K562 (cell line): Measurements from ENCODE around the gene LRP4. TPM values are rescaled to one million over a fixed set of nuclear protein-coding genes. Genes with fewer than 3 reads are reported as not detected.

Source experiments
- CREB1 ChIP-seq, 2 experiments: sonication (generic) in 1 of 2; formaldehyde crosslinking in 1 of 2; IDR thresholded peaks; 2 replicates each; pipeline versions ENCODE4 v1.6.1 to v1.8.0; 2012 to 2022; ENCODE audit warnings: inconsistent platforms in 1 of 2, mild to moderate bottlenecking in 1 of 2, missing genetic modification reagents in 1 of 2, moderate library complexity in 1 of 2
- CREB3L1 ChIP-seq: fragments of 450-650 bp; IDR thresholded peaks from 2 replicates; pipeline ENCODE4 v1.6.1; 2014; ENCODE audit warnings: low read depth, mild to moderate bottlenecking, moderate library complexity, borderline replicate concordance
- CSDE1 ChIP-seq, 2 experiments: fragments of 450-650 bp; IDR thresholded peaks; 2 replicates each; pipeline ENCODE4 v1.6.1; 2016; ENCODE audit warnings: mild to moderate bottlenecking in 1 of 2
- CXXC5 ChIP-seq: fragments of 250-450 bp; sonication (Bioruptor Pico); IDR thresholded peaks from 2 replicates; pipeline ENCODE4 v1.8.0; 2022; ENCODE audit warnings: inconsistent platforms, mild to moderate bottlenecking, moderate library complexity
- ETV5 ChIP-seq: sonication (generic); formaldehyde crosslinking; IDR thresholded peaks from 2 replicates; pipeline ENCODE4 v1.4.0; 2020; ENCODE audit warnings: low read depth, mild to moderate bottlenecking, missing genetic modification reagents
- ETV6 ChIP-seq, 3 experiments: fragments of 150-350 bp in 1 of 3; sonication (generic) in 1 of 3; formaldehyde crosslinking in 1 of 3; IDR thresholded peaks; 2 replicates each; pipeline versions ENCODE4 v1.6.1 to v1.8.0; 2014 to 2022; ENCODE audit warnings: borderline replicate concordance in 2 of 3, low read depth in 2 of 3, antibody characterized with exemption in 1 of 3, low read length in 1 of 3, mild to moderate bottlenecking in 1 of 3, missing genetic modification reagents in 1 of 3
- GABPB2 ChIP-seq: fragments of 250-450 bp; sonication (Bioruptor Pico); conservative IDR thresholded peaks from 2 replicates; pipeline ENCODE4 v1.5.1; 2021; ENCODE audit warnings: mild to moderate bottlenecking
- GTF3C2 ChIP-seq: IDR thresholded peaks from 3 replicates; pipeline ENCODE4 v1.6.1; 2011; ENCODE audit warnings: borderline replicate concordance, mild to moderate bottlenecking, moderate library complexity; ENCODE audit not compliant: insufficient read length; ENCODE audit errors: extremely low read depth
- HDAC8 ChIP-seq: fragments of 450-650 bp; IDR thresholded peaks from 2 replicates; pipeline ENCODE4 v1.6.1; 2016; ENCODE audit warnings: mild to moderate bottlenecking, missing genetic modification characterization, moderate library complexity, missing compliant biosample characterization
- HLTF ChIP-seq: fragments of 450-650 bp; IDR thresholded peaks from 2 replicates; pipeline ENCODE4 v1.6.1; 2016
- KLF13 ChIP-seq: fragments of 450-650 bp; IDR thresholded peaks from 2 replicates; pipeline ENCODE4 v1.6.1; 2016; ENCODE audit warnings: missing genetic modification characterization, low read depth, mild to moderate bottlenecking, missing compliant biosample characterization, moderate library complexity, borderline replicate concordance
- L3MBTL2 ChIP-seq: fragments of 450-650 bp; IDR thresholded peaks from 2 replicates; pipeline ENCODE4 v1.6.1; 2016; ENCODE audit warnings: mild to moderate bottlenecking, moderate library complexity
- MEIS2 ChIP-seq: fragments of 450-650 bp; IDR thresholded peaks from 2 replicates; pipeline ENCODE4 v1.6.1; 2014; ENCODE audit warnings: mild to moderate bottlenecking; ENCODE audit not compliant: partially characterized antibody
- NCOR1 ChIP-seq: fragments of 450-650 bp; IDR thresholded peaks from 2 replicates; pipeline ENCODE4 v1.6.1; 2016; ENCODE audit warnings: mild to moderate bottlenecking, moderate library complexity
- NR3C1 ChIP-seq: sonication (generic); formaldehyde crosslinking; IDR thresholded peaks from 2 replicates; pipeline ENCODE4 v1.8.1; 2022; ENCODE audit warnings: missing genetic modification reagents
- NRF1 ChIP-seq, 2 experiments: fragments of 450-650 bp; IDR thresholded peaks in 1 of 2; conservative IDR thresholded peaks in 1 of 2; 2 replicates each; pipeline ENCODE4 v1.6.1; 2014; ENCODE audit warnings: mild to moderate bottlenecking in 2 of 2
- PURB ChIP-seq: sonication (generic); formaldehyde crosslinking; IDR thresholded peaks from 2 replicates; pipeline ENCODE4 v1.9.0; 2021; ENCODE audit warnings: low read depth, mild to moderate bottlenecking, missing genetic modification reagents
- SNRNP70 ChIP-seq: fragments of 200-400 bp; formaldehyde crosslinking; optimal IDR thresholded peaks from 2 replicates; pipeline ENCODE3; 2017; ENCODE audit warnings: low read depth, low read length
- ZFX ChIP-seq: sonication (generic); formaldehyde crosslinking; IDR thresholded peaks from 2 replicates; pipeline ENCODE4 v1.8.0; 2022; ENCODE audit warnings: mild to moderate bottlenecking, missing genetic modification reagents, moderate library complexity
- ZNF3 ChIP-seq: fragments of 250-450 bp; sonication (Bioruptor Pico); IDR thresholded peaks from 2 replicates; pipeline ENCODE4 v1.5.0; 2021; ENCODE audit warnings: mild to moderate bottlenecking, moderate library complexity
- ZNF316 ChIP-seq: fragments of 450-650 bp; IDR thresholded peaks from 2 replicates; pipeline ENCODE4 v1.6.1; 2016
- ZNF347 ChIP-seq: fragments of 450-650 bp; formaldehyde crosslinking; IDR thresholded peaks from 2 replicates; pipeline ENCODE4 v1.4.0; 2020; ENCODE audit warnings: low read depth, mild to moderate bottlenecking, moderate library complexity
- ZSCAN32 ChIP-seq: fragments of 450-650 bp; formaldehyde crosslinking; IDR thresholded peaks from 2 replicates; pipeline ENCODE4 v1.4.0; 2020; ENCODE audit warnings: mild to moderate bottlenecking, moderate library complexity
- polyA plus RNA-seq, 8 experiments: library from polyadenylated mRNA; depleted of rRNA in 4 of 8; stranded (reverse) in 5 of 8; unstranded in 3 of 8; fragments of >200 nt; fragmentation: Nextera tagmentation in 2 of 8; fragmentation: Illumina TruSeq in 1 of 8; extraction: Ambion mirVana in 2 of 8; extraction: Trizol in 1 of 8; gene quantifications; 2 replicates each; pipeline versions ENCODE4 v1.2.1 to v1.2.3, GENCODE V29; 2011 to 2014; ENCODE audit warnings: inconsistent platforms in 1 of 8, missing spikeins in 1 of 8
- total RNA-seq, 7 experiments: library from RNA; depleted of rRNA in 6 of 7; stranded (reverse); fragments of >200 nt in 6 of 7; fragmentation: Illumina TruSeq in 2 of 7; extraction: Trizol in 2 of 7; gene quantifications; 2 replicates each; pipeline versions ENCODE4 v1.2.1 to v1.2.3, GENCODE V29; 2011 to 2021; ENCODE audit warnings: low replicate concordance in 1 of 7
- TF ChIP-seq, protein P1 (sequence below): sonication (generic); formaldehyde crosslinking; IDR thresholded peaks from 2 replicates; pipeline ENCODE4 v1.8.0; 2022; ENCODE audit warnings: missing genetic modification reagents, mild to moderate bottlenecking, moderate library complexity, borderline replicate concordance

Gene LRP4
- total and polyA plus RNA-seq, 9 of the 15 experiments (the other 6 are each of a cell fraction or from before 2014, with no cell fraction given): 0.04 to 0.54 (median 0.10) TPM

DNA sequence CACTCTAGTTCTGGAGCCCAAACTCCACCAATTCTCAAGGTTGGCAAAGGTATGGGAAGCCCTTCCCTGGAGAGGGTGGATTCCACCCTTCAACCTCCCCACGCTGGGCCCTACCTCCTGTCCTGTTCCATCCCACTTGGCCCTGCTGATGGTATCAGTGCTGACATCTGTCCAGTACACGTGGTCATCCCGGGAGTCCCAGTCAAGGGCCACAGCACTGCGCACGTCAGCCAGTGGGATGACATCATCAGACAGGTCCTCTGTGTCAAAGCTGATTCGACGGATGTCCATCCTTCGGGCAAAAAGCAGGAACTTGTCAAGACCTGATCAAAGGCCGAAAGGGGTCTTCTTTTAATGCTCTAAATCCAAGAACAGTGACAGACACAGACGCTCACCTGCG lies 32.1 kb downstream of the LRP4 start (continued):
- TF ChIP-seq GTF3C2 (no peak), CREB1 (IDR thresholded peaks at IDR 0.05) (peak; percentile 77; the same call in 1 of the 2 replicates), CREB1 (CRISPR knock-in tag; IDR thresholded peaks at IDR 0.05) (peak; percentile 85), ZSCAN32 (no peak), HDAC8 (tag) (no peak), KLF13 (tag) (no peak), ZNF347 (CRISPR knock-in tag) (no peak), NCOR1 (no peak), L3MBTL2 (peak; percentile 90), GABPB2 (no peak), ZFX (CRISPR knock-in tag) (no peak), CSDE1 (IDR thresholded peaks at IDR 0.05) (peak in 1 of 2 experiments; percentile 46; a peak in 1 of 4 replicates), CREB3L1 (0 out of 2 replicates have a peak, but pooled peaks have one; percentile 42), ZNF3 (CRISPR knock-in tag) (no peak), PURB (no peak), NRF1 (conservative IDR thresholded peaks at IDR 0.05 in 1 of 2, IDR thresholded peaks at IDR 0.05 in 1 of 2) (peak; percentile 82 to 86), ETV5 (no peak), ETV6 (IDR thresholded peaks at IDR 0.05; ENCODE audit: borderline replicate concordance in 1 of 2, low read depth in 2 of 2, low read length in 1 of 2) (no peak), ETV6 (CRISPR knock-in tag; IDR thresholded peaks at IDR 0.05; ENCODE audit: borderline replicate concordance) (no peak), SNRNP70 (no peak), NR3C1 (CRISPR knock-in tag) (no peak), ZNF316 (no peak), CXXC5 (peak; percentile 21; the same call in 1 of the 2 replicates), HLTF (no peak), MEIS2 (peak; percentile 81)
- TF ChIP-seq, protein P1, sequence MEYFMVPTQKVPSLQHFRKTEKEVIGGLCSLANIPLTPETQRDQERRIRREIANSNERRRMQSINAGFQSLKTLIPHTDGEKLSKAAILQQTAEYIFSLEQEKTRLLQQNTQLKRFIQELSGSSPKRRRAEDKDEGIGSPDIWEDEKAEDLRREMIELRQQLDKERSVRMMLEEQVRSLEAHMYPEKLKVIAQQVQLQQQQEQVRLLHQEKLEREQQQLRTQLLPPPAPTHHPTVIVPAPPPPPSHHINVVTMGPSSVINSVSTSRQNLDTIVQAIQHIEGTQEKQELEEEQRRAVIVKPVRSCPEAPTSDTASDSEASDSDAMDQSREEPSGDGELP (CRISPR knock-in tag): peak; percentile 59; the same call in 1 of the 2 replicates
